Loucy (cell line): ENCODE data around the gene CXCL10.

ENCODE experiments used
- H2AFZ ChIP-seq: fragments of 200-600 bp; sonication (generic); 2 replicates; pipeline ENCODE4 v1.6.0; 2016; ENCODE audit warnings: antibody characterized with exemption, mild to moderate bottlenecking, low read length, moderate library complexity
- H3F3A ChIP-seq: fragments of 200-600 bp; 2 replicates; pipeline ENCODE4 v1.6.0; 2016; ENCODE audit warnings: antibody characterized with exemption, low read depth, mild to moderate bottlenecking
- H3K27me3 ChIP-seq: fragments of 200-600 bp; sonication (generic); 2 replicates; pipeline ENCODE4 v1.6.1; 2014; ENCODE audit warnings: low read length, mild to moderate bottlenecking; ENCODE audit not compliant: insufficient read depth, poor library complexity, severe bottlenecking
- H3K36me3 ChIP-seq: fragments of 200-600 bp; sonication (generic); 2 replicates; pipeline ENCODE4 v1.6.1; 2016; ENCODE audit warnings: low read length; ENCODE audit not compliant: insufficient read depth
- H3K4me1 ChIP-seq: fragments of 200-600 bp; sonication (generic); 2 replicates; pipeline ENCODE4 v1.5.1; 2014; ENCODE audit warnings: low read length, mild to moderate bottlenecking; ENCODE audit not compliant: insufficient read depth, poor library complexity, severe bottlenecking
- H3K4me2 ChIP-seq: fragments of 200-600 bp; sonication (generic); 2 replicates; pipeline ENCODE4 v1.6.0; 2014; ENCODE audit warnings: antibody characterized with exemption, low read length, low read depth, mild to moderate bottlenecking; ENCODE audit not compliant: poor library complexity, severe bottlenecking
- H3K4me3 ChIP-seq: fragments of 200-600 bp; sonication (generic); 2 replicates; pipeline ENCODE4 v1.5.1; 2014; ENCODE audit warnings: low read length, mild to moderate bottlenecking, mixed read lengths; ENCODE audit not compliant: poor library complexity, severe bottlenecking
- H3K79me2 ChIP-seq: fragments of 200-600 bp; sonication (generic); 2 replicates; pipeline ENCODE4 v1.6.1; 2014; ENCODE audit warnings: low read length; ENCODE audit not compliant: insufficient read depth
- H3K9ac ChIP-seq: fragments of 200-600 bp; sonication (generic); 2 replicates; pipeline ENCODE4 v1.6.0; 2014; ENCODE audit warnings: mild to moderate bottlenecking, low read depth, low read length, moderate library complexity; ENCODE audit not compliant: poor library complexity, severe bottlenecking
- H3K9me2 ChIP-seq: fragments of 200-600 bp; sonication (generic); replicated peaks from 2 replicates; pipeline ENCODE4 v1.6.1; 2016; ENCODE audit warnings: low read depth, low read length, mixed read lengths
- H3K9me3 ChIP-seq: fragments of 200-600 bp; sonication (generic); 2 replicates; pipeline ENCODE4 v1.6.1; 2014; ENCODE audit warnings: mild to moderate bottlenecking, antibody characterized with exemption, low read length, low read depth; ENCODE audit not compliant: insufficient read depth
- H4K20me1 ChIP-seq: fragments of 200-600 bp; sonication (generic); 2 replicates; pipeline ENCODE4 v1.6.0; 2014; ENCODE audit warnings: antibody characterized with exemption, low read length, mild to moderate bottlenecking; ENCODE audit not compliant: insufficient read depth, poor library complexity, severe bottlenecking
- EZH2phosphoT487 ChIP-seq: fragments of 200-600 bp; IDR thresholded peaks from 2 replicates; pipeline ENCODE4 v1.6.1; 2018; ENCODE audit warnings: antibody characterized with exemption, mild to moderate bottlenecking, moderate library complexity, borderline replicate concordance
- TF ChIP-seq, protein P1 (sequence below): fragments of 200-600 bp; sonication (generic); conservative IDR thresholded peaks from 2 replicates; pipeline ENCODE4 v1.5.1; 2014; ENCODE audit warnings: mild to moderate bottlenecking, antibody characterized with exemption, low read length

The CXCL10 gene

GRCh38 chr4:75985116-75985515, 38.2 kb downstream of the CXCL10 start:
- Histone ChIP-seq H3K9me2 (no peaks in the 10 kb centered on the region), H3K27me3 (no peaks in the 10 kb centered on the region), H3K79me2 (peaks cover 64% of the 10 kb centered on the region), H3F3A (no peaks in the 10 kb centered on the region), H4K20me1 (peaks cover 21% of the 10 kb centered on the region), H3K4me1 (peaks cover 33% of the 10 kb centered on the region), H2AFZ (no peak overlapping the region), H3K9ac (no peak overlapping the region), H3K9me3 (no peaks in the 10 kb centered on the region), H3K4me2 (peak overlapping the region; percentile 93), H3K4me3 (no peak overlapping the region), H3K36me3 (peaks cover 16% of the 10 kb centered on the region; the same call in 1 of the 2 replicates)
- TF ChIP-seq, protein P1, sequence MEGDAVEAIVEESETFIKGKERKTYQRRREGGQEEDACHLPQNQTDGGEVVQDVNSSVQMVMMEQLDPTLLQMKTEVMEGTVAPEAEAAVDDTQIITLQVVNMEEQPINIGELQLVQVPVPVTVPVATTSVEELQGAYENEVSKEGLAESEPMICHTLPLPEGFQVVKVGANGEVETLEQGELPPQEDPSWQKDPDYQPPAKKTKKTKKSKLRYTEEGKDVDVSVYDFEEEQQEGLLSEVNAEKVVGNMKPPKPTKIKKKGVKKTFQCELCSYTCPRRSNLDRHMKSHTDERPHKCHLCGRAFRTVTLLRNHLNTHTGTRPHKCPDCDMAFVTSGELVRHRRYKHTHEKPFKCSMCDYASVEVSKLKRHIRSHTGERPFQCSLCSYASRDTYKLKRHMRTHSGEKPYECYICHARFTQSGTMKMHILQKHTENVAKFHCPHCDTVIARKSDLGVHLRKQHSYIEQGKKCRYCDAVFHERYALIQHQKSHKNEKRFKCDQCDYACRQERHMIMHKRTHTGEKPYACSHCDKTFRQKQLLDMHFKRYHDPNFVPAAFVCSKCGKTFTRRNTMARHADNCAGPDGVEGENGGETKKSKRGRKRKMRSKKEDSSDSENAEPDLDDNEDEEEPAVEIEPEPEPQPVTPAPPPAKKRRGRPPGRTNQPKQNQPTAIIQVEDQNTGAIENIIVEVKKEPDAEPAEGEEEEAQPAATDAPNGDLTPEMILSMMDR: no peak
- TF ChIP-seq EZH2phosphoT487: no peak

DNA sequence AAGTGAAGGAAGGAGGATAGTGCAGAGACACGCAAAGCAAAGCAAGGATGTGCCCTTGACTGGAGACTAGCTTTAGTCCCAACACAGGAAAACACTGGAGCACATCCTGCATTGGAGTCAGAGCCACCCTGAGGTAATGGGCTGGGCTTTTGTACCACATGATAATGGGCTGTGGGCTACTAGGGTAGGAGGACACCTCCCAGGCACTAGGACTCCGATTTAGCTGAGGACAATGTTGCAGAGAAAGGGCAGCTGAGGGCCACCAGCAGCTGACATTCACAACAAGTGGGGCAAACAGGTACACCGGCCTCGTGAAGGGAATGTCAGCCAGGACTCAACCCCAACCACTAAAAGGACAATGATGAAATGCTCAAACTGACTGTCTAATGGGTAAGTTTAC, 42.7 kb downstream of the CXCL10 start:
- no peak overlapping the region for H3K4me3 ChIP-seq

GRCh38 chr4:75976177-75976576, 47.1 kb downstream of the CXCL10 start:
- Histone ChIP-seq H3K4me2 (no peak overlapping the region), H3K9me3 (peaks cover 3% of the 10 kb centered on the region; the same call in 1 of the 2 replicates), H3K9ac (no peak overlapping the region), H2AFZ (no peak overlapping the region), H3K36me3 (peaks cover 82% of the 10 kb centered on the region), H3F3A (no peaks in the 10 kb centered on the region), H3K79me2 (0 out of 2 replicates have a peak, but pooled peaks cover 2% of the 10 kb centered on the region), H3K4me3 (no peak overlapping the region), H4K20me1 (no peaks in the 10 kb centered on the region), H3K27me3 (no peaks in the 10 kb centered on the region), H3K4me1 (no peaks in the 10 kb centered on the region), H3K9me2 (no peaks in the 10 kb centered on the region)
- no peak for TF ChIP-seq EZH2phosphoT487
- TF ChIP-seq, protein P1: no peak

More for the DNA sequence above, 42.7 kb downstream of the CXCL10 start:
- H4K20me1 ChIP-seq: no peaks in the 10 kb centered on the region
- H3F3A ChIP-seq: no peaks in the 10 kb centered on the region
- no peak overlapping the region for H2AFZ ChIP-seq
- H3K36me3 ChIP-seq: peaks cover 52% of the 10 kb centered on the region
- TF ChIP-seq, protein P1: no peak
- no peak for TF ChIP-seq EZH2phosphoT487
- H3K4me2 ChIP-seq: no peak overlapping the region
- H3K27me3 ChIP-seq: no peaks in the 10 kb centered on the region
- peaks cover 3% of the 10 kb centered on the region; the same call in 1 of the 2 replicates for H3K9me3 ChIP-seq
- H3K9me2 ChIP-seq: no peaks in the 10 kb centered on the region
- no peak overlapping the region for H3K9ac ChIP-seq
- peaks cover 5% of the 10 kb centered on the region for H3K4me1 ChIP-seq
- H3K79me2 ChIP-seq: peaks cover 19% of the 10 kb centered on the region; the same call in 1 of the 2 replicates
